ENCODE results near the gene GLT8D2.
"Not testable (repeated sequence)": the region's sequence is repeated elsewhere in the genome, so short reads cannot be mapped to it uniquely, and the experiment has no call there.

Gene GLT8D2

GRCh38 chr12:104022786-104023185, 27.2 kb downstream of the GLT8D2 start:
- H3K4me3 ChIP-seq (ENCODE audit: low read depth, low read length): no peak overlapping the region
- no peak for DNase-seq (ENCODE audit: low read depth)
- TF ChIP-seq CTCF (conservative IDR thresholded peaks at IDR 0.05; ENCODE audit: low read depth, low read length): no peak

GRCh38 chr12:104021862-104022261, 28.1 kb downstream of the GLT8D2 start:
- H3K4me3 ChIP-seq (ENCODE audit: low read depth, low read length): not testable (repeated sequence)

GRCh38 chr12:104012331-104012730, 37.7 kb downstream of the GLT8D2 start:
- no peak overlapping the region for H3K4me3 ChIP-seq (ENCODE audit: low read depth, low read length)
- TF ChIP-seq CTCF (conservative IDR thresholded peaks at IDR 0.05; ENCODE audit: low read depth, low read length): no peak
- DNase-seq (ENCODE audit: low read depth): no peak

More at GRCh38 chr12:104021862-104022261, 28.1 kb downstream of the GLT8D2 start:
- not testable (repeated sequence) for DNase-seq (ENCODE audit: low read depth)

- no peak overlapping the region for H3K4me3 ChIP-seq (ENCODE audit: low read depth, low read length)
- no peak for TF ChIP-seq CTCF (conservative IDR thresholded peaks at IDR 0.05; ENCODE audit: low read depth, low read length)
- DNase-seq (ENCODE audit: low read depth): peak; percentile 88
These were observed 38.7 kb downstream of the GLT8D2 start for GRCh38 chr12:104011253-104011652.

GRCh38 chr12:104010606-104011169, 39.3 kb downstream of the GLT8D2 start:
- no peak for TF ChIP-seq CTCF (conservative IDR thresholded peaks at IDR 0.05; ENCODE audit: low read depth, low read length)
- DNase-seq (ENCODE audit: low read depth): no peak
- H3K4me3 ChIP-seq (ENCODE audit: low read depth, low read length): no peak overlapping the region

GRCh38 chr12:104010121-104010520, 39.9 kb downstream of the GLT8D2 start:
- H3K4me3 ChIP-seq (ENCODE audit: low read depth, low read length): no peak overlapping the region
- TF ChIP-seq CTCF (conservative IDR thresholded peaks at IDR 0.05; ENCODE audit: low read depth, low read length): no peak
- DNase-seq (ENCODE audit: low read depth): no peak

GRCh38 chr12:104006929-104007328, 43.1 kb downstream of the GLT8D2 start:
- no peak overlapping the region for H3K4me3 ChIP-seq (ENCODE audit: low read depth, low read length)
- peak; percentile 72 for DNase-seq (ENCODE audit: low read depth)
- no peak for TF ChIP-seq CTCF (conservative IDR thresholded peaks at IDR 0.05; ENCODE audit: low read depth, low read length)

Data from choroid plexus epithelial cell (primary cell).